HUDEP-2 (cell line): ENCODE data around the gene CCDC85C.

Experiments
- DNase-seq, 76 experiments: peaks; one replicate each; lab custom pipeline; 2025; ENCODE audit not compliant: unreplicated experiment in 76 of 76; lab: John Stamatoyannopoulos, UW

Gene CCDC85C

DNA sequence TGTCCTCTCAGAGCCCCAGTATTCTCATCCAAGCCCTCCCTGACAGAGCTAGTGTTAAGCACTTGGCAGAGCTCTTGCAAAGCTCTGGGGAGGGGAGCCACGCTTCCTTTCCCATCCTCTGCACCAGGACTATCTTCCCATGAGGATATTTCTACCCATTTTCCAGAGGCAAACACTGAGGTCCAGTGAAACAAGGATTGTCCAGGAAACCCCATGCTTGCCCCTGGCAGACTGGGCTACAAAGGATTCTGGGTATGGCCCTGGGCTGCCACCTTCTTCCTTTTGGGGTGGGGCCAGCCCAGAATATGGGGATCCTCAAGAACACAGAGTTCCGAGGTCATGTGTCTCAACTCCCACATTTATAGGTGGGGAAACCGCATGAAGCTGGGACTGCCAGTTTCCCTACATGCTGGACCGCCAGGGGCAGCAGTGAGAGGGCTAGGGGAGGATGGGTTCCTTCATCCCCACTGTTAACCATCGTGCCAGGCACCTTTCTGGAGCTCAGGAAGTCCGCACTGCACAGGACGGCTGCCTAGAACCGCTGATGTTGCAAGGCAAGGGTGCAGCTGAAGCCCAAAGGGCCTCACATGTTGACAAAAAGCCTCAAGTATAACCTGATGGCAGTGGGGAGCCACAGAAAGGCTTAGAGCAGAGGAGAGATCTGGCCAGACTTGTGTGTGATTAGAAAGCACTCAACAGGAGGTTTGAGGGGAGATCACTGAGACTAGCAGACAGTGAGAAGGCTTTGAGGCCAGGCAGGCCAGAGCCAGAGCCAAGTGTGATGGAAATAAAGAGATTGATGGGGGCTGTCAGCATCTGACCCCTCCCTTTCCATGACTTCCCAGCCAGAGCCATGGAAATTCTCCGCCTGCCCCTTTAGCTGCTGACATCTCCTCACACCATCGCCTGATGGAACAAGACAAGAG lies 5.5 kb upstream of the CCDC85C start:
- DNase-seq = no peak

DNA sequence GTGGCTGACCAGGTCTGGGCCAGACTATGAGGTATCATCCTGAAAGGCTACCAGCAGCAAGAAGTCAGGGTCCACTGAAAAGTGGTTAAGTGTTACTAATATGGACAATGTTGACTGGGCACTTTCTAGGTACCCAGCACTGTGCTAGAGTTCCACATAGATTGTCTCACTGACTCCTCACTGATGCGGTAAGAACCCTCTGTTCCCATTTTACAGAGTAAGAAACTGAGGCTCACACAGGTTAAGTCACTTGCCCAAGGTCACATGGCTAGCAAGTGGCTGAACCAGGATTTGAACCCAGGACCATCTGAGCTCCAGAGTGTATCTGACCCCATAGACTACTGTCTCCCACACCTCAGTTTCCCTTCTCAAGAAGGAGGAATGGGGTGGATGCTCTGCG lies 4.6 kb upstream of the CCDC85C start:
- no peak for DNase-seq

DNA sequence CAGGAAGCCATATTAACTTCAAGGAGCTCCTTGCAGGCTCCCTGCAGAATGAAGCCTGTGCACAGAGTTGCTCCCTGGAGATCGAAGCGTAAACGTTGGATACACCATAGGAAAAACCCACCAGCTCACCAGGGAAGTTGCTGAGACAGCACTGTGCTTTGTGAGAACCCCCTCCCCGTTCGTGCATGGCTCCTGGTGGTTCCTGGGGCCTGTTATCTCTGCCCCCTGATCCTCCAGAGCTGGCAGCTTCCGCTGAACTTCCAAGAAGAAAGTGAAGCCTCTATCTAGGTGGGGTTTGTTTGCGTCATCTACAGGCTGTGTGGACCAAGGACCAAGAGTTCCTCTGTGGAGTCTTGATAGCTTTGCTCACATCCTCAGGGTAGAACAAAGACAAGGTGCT lies 2.4 kb upstream of the CCDC85C start:
- DNase-seq = peak in 3 of 76 experiments; percentile 3 to 14 (median 6)

DNA sequence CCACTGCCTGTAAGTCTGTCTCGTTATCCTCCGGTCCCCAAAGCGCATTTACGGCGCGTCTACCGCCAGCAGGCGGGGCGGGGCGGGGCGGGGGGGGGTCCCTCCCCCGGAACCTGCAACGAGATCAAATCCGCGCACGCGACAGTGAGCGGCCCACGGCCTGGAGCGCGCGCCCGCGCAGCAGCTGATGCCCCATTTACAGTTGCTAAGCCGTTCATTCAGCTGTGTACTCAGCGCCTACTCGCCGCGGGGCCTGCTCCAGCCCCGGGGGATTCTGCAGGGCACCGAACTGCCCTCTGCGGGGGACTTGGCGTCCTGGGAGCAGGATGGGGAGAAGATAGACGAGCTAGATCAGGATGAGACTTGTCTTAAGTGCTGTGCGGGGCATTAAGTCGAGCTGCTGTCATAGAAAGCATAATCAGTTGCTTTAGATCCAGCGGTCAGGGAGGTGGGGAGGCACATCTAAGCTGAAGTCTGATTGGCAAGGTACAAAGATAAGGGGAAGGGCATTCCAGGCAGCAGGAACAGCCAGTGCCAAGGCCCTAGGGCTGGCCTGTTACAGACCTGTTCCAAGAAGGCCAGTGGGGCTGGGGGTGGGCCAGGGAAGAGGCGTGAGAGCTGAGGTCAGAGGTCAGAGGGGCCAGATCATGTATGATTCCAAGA lies 1.4 kb upstream of the CCDC85C start:
- peak in 32 of 76 experiments; percentile 3 to 41 (median 24) for DNase-seq

- peak in 6 of 76 experiments; percentile 1 to 32 (median 23) for DNase-seq
Measured at GRCh38 chr14:99604766-99605298, 825 bp upstream of the CCDC85C start.

DNA sequence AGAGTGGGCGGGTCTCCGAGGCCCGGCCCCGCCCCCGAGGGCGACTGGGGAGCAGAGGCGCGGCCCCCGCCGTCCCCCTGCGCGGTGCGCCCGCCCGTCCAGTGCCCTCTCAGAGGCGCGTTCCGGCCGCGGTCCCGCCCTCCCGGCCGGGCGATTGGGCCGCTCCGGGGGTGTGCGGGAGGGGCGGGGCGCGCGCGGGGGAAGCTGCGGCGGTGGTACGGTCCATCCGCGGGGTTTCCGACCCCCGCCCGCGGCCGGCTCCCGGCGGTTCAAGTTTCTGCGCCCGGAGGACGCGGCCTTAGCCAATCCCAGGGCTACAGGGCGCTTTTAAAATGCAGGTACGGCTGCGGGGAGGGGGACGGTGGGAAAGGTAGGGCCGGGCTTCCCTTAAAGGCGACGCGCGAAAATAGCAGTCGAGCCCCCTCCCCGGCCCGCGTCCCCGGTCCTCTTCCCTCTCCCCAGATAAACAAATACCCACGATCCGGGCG lies 315 bp upstream of the CCDC85C start:
- DNase-seq = peak in 72 of 76 experiments; percentile 18 to 89 (median 71)

DNA sequence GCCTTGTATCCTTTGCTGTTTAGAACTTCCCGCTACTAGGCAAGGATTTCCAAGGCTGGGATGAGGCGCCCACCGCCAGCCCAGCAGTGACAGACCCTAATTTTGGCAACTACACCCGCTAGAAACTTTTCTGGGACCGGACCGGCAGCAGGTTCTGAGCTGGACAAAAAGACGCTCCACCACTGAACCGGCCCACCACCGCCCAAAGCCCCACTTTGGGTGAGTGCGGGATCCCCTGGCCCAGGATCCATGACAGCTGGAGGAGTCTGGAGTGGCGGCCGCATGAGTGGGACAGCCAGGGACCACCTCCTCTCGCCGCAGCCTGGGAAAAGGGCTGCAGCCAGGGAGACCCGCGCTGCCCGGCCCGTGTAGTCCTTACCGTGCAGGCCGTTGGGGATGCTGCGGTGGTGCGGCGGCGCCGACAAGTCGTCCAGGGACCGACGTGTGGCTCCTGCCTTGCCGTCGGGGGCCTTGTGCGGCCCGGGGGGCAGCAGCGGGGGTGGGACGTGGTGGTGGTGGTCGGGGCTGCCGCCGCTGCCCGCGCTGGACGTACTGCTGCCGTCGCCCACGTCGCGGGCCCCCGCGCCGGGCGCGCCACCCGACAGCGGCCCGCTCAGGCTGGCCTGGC lies 1.1 kb downstream of the CCDC85C start:
- no peak for DNase-seq

DNA sequence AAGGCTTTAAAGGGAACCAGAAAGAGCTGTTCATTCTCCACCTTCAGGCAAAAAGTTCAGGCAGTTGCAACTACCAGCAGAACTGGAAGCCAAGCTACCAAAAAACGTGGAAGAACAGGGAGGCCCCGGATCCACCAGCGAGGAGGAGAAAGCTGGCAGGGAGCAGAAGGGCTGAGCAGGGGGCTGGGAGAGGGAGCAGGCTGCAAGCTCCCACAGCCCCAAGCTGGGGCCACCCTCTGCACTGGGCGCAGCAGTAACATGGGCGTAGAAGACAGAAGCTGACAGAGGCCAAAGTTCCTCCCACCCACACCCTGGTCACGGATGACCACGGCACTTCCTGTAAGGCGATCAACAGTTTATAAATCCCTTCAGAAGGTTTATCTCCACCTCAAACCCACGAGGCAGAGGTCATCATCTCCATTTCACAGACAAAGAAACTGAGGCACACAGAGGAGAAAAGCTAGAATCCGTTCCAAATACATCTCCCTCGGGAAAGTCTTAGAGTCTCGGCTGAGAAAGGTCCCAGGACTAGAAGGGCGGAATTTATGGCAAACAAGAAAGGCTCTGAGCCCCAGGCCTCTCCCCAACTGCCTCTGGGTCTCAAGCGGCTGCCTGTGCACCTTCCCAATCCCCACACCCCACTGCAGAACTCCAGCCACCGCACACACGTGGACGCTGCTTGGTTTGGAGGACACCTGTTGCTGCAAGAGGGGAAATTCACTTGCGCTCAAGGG lies 1.8 kb downstream of the CCDC85C start:
- no peak for DNase-seq

DNA sequence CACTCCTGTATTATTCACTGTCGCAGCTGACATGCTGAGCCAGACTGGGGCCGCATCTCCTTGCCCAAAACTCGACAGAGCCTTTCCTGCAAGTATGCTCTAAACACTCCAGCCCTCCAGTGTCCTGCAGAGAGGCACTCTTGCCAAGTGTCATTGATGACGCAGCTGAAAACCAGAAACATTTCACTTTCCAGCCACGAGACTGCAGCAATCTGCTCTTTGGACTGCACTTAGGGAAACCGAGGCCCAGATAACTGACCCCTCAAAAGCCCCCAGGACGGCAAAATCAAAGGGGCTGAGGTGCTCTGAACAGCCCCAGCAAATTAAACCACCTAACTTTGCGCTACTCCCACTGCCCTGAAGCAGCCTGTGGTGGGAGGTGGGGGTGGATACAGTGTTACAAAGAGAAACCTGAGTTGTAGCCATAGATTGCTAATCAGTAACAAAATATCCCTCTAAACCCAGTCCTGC lies 2.6 kb downstream of the CCDC85C start:
- DNase-seq = no peak

- no peak for DNase-seq
Measured at GRCh38 chr14:99600232-99600888, 3.6 kb downstream of the CCDC85C start.

DNA sequence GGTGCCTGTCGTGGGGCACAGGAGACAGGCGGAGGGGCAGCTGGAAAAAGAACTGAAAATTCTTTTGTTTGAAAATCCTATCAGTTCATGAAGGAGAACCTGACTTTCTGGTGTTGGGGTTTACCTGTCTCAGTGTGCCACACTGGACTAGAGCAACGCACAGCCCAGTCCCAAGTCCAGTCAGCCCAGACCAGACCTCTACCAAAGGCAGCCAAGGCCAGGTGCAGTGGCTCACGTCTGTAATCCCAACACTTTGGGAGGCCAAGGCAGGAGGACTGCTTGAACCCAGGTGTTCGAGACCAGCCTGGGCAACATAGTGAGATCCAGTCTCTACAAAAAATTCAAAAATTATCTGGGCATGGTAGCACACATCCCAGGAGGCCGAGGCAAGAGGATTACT lies 4.6 kb downstream of the CCDC85C start:
- DNase-seq = no peak

DNA sequence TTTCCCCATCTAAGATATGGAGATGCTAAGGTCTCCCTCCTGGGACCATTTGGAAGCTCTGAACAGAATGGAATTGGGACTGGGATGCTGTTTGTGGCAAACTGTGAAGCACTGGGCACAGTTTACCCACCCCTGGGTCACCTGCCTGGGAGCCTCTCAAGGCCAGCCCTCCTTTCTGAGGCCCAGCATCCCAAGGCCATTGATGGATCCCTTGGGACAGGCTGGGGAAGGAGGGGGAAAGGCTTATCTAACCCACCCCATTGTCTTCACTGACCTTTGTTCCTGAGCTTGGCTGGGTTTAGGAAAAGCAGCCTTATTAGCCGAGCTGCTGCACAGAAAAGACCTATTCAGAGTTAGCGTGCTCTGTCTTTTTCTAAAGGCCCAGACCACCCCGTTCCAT lies 5.2 kb downstream of the CCDC85C start:
- no peak for DNase-seq

DNA sequence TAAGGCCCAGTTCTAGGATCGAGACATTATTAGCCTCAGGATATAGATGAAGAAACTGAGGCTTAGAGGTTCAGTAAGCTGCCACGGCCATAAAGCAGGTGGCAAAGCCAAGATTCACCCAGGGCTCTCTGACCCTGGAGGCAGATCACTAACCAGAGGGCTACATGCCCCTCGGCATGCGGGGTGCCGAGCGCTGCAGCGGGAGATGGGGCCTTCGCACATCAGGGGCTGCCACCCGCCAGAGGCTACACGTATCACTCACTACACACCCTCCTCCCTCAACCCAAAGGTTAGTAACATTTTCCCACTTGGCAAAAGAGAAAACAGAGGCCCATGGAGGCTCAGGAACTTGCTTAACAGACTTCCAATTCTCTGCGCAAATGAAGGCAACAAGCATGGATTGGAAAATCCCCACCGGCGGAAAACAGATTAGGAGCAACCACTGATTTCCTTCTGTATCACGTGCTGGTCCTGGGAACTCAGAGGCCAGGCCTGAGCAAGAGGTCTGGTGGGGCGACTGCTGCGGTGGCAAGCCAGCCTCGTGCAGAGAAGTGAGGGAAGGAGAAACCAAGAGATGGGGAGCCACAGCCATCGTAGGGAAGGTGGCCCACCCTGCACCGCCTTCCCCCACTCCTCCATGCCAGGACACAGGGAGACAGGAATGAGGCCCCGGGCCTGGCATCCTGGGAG lies 6.0 kb downstream of the CCDC85C start:
- no peak for DNase-seq

- DNase-seq = no peak
Measured at GRCh38 chr14:99596772-99597171, 7.2 kb downstream of the CCDC85C start.

- no peak for DNase-seq
Measured at GRCh38 chr14:99596071-99596627, 7.9 kb downstream of the CCDC85C start.

DNA sequence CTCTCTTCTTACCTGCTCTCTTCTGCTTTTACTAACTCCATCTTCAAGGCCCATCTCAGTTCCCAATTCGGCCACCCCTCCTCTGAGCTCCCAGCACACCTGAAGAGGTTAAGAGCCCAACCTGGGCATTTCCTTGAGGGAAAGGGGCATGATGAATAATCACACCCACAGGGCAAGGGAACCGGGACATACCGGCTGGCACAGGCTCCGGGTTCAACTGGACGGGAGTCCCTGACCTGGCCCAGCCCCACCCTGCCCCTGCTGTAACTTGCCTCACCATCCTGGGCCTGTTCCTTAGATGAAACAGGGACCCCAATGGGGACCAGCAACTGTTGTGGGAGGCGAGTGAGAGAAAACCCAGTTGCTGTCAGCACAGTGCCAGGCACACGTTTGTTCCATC lies 8.5 kb downstream of the CCDC85C start:
- DNase-seq = no peak

DNA sequence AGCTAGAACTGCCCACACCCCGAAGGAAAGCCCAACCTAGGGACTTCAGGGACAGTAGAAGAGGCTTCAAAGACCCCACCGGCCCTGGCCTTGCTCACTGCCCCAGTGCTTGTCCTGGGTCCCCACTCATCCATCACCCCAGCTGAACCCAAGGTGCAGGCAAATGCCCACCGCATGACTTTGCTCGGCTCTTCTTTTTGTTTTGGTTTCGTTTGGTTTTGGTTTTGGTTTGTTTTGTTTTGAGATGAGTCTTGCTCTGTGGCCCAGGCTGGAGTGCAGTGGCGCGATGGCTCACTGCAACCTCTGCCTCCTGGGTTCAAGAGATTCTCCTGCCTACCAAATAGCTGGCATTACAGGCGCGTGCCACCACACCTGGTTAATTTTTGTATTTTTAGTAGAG lies 9.0 kb downstream of the CCDC85C start:
- no peak for DNase-seq

DNA sequence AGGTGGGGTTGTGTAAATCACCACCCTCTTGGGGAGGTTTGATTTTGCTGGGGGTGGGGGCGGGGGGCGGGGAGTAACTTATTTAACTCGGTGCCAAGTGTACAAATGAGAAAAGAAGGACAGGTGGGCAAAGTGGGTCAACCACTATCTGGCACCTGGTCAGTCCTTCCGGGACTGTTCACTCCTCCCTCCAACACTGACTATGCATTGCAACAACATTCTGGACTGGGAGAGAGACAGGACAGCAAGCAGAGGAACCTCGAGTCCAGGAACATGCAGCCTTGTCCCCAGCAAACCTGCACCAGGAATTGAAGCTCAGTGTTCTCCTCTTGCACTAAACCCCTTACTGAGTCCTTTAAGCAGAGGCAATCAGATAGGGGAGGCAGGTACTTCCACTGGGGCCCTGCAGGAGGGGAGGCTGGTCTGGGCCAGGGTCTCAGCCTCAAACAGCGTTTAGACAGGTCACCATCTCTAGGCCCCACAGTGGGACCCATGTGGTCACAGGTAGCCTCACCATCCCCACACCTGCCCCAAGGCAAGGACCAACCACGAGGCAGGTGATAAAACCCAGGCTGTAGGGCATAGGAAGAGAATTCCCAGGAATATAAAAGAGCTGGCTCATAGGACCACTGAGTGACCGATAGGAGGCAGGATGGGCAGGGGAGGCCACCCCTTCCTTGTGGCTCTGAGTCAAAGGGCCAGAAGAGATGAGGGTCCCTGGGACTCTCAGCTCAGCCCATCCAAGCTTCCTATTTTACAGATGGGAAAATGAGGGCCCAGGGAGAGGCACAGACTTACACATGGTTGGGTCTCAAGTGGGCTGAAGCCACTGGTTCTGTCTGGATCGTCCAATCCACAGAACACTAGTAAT lies 9.8 kb downstream of the CCDC85C start:
- DNase-seq = no peak
